Dermis microvascular lymphatic vessel endothelial cell (primary cell): ENCODE measurements around the gene GJA1. TPM values are rescaled to one million over a fixed set of nuclear protein-coding genes. Genes with fewer than 3 reads are reported as not detected.
"Not testable (repeated sequence)": the region's sequence is repeated elsewhere in the genome, so short reads cannot be mapped to it uniquely, and the experiment has no call there.

Experiments
- DNase-seq, 2 donors: peaks; one replicate each; pipeline versions ENCODE4 v3.0.0 to v3.0.0-alpha.2; 2010; ENCODE audit warnings: low read depth in 2 of 2
- total RNA-seq: library from RNA; depleted of rRNA; stranded (reverse); fragments of >200 nt; gene quantifications from 2 replicates; pipeline ENCODE4 v1.2.1, GENCODE V29; 2014

Gene GJA1
- total RNA-seq, 1 donor from 2014 or later: 1,357 TPM

GRCh38 chr6:121436960-121437850 lies 1.8 kb downstream of the GJA1 start:
- peak in 1 of 2 donors; percentile 69 for DNase-seq

DNA sequence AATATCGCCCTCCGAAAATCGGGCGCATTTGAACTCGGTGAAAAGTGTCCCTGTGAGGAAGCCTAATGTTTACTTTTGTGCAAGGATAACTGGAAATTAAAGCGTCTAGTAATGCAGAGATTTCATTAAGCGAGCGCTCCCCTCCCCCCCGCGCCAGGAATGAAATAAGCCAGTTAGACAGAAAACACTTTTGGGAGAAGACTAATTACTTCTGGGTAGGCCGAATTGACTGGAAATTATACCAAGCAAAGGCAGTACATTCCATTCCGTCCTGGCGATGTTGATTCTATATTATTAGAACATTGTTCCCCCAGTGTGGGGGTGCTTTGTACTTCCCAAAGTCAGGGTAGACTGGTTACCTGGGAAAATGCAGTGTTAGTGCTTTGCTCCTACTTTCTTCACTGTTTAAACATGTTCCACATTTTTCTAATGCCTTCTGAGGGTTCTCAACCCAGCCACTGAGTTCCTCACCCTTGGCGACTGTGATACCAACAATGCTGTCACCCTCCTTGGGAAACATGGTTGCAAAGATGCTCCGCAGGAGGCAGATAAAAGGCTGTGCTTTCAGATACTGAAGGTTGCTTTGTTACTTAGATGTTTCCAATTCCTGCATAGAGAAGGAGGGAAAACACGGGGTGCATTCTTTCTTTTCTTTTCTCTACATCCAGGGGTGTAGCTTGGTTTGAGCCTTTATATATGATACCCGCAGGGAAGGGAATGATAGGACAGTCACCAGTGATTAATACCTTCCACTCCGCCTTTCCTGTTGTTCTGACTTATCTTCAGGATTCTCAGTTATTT lies 2.6 kb downstream of the GJA1 start:
- peak; percentile 78 to 82 for DNase-seq

GRCh38 chr6:121438869-121439268 lies 3.4 kb downstream of the GJA1 start:
- DNase-seq: no peak

GRCh38 chr6:121439475-121439874 lies 4.0 kb downstream of the GJA1 start:
- DNase-seq: no peak

DNA sequence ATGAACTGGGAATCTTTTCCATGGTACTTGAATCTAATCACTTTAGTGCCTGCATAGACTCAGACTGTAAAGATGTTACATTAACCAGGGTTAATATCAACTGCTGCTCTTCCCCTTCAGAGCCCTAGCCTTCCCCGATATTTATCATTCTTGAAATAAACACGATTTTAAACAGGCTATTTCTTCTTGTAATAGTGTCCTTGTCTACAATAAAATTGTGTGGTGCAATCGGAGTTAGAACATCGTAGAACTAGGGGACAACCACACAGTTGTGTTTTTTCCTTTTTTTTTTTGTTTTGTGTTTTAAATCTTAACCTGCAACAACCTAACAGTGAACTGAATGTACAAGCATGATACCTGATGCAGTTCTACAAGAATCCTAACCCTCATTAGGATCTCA lies 4.5 kb downstream of the GJA1 start:
- no peak for DNase-seq

DNA sequence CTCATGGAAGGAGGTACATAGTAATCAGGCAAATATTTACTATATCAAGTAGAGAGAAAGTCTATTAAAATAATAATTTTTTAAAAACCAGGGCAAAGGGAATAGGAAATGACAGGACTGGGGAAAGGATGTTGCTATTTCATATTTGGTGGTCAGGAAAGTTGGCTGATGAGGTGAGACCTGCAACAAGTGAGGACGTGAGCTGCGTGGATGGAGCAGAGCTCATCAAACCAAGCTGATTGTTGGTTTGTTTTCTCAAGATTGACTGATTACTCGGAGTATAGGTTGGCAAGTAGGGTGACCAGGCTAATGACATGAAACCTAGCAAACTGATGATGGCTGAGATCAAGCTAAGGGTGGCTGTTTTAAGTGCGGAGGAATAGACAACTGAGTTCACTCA lies 6.0 kb downstream of the GJA1 start:
- peak in 1 of 2 donors; percentile 48 for DNase-seq

DNA sequence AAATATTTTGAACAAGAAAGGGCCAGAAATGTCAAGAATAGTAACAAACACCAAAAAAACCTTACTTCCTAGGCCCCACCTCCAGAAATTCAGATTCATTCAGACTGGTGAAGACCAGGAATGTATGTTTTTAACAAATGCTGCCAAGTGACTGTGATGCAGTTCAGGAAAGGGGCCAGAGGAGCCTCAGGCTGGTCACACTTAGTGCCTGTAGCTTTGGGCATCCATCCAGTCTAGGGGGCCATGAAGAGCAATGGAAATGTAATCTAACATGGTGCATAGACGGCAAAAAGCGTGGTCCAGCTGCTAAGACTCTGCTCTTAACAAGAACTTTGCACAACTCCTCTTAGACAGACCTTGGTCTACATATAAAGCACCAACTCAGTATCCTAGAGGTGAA lies 7.1 kb downstream of the GJA1 start:
- peak in 1 of 2 donors; percentile 51 for DNase-seq

DNA sequence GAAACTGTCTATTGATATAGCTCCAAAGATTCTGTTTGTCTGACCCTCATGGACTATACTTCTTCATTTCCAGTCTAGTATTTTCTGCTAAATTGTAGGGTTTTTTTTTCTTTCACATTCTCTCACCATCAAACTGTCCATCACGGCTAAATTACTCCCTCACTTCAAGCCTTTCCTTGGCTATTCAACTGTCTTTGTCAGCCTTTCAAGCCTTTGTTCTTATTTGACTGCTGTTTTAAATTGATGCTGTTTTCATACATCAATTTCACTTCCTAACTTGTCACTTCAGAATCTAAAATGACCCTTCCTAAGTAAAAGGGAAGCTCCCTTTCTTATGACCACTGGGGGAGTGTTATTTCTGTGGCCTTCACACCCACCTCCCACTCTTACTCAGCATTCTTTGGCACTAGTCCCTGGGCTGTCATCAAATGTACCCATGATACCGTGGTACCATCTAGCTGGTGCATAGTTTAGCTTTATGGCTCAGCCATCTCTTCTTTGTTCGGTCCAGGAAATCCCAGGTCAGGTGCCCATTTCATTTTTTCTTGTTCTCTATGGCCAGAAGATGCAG lies 8.6 kb downstream of the GJA1 start:
- peak in 1 of 2 donors; percentile 70 for DNase-seq

DNA sequence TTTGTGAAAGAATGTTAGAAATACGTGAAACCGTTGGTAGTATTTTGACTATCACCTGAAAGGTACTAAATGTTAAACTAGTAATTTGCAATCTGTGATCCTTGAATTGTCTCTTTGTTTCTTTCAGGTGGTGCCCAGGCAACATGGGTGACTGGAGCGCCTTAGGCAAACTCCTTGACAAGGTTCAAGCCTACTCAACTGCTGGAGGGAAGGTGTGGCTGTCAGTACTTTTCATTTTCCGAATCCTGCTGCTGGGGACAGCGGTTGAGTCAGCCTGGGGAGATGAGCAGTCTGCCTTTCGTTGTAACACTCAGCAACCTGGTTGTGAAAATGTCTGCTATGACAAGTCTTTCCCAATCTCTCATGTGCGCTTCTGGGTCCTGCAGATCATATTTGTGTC lies 11.3 kb downstream of the GJA1 start:
- DNase-seq: not testable (repeated sequence)

GRCh38 chr6:121447746-121448145 lies 12.3 kb downstream of the GJA1 start:
- not testable (repeated sequence) for DNase-seq

DNA sequence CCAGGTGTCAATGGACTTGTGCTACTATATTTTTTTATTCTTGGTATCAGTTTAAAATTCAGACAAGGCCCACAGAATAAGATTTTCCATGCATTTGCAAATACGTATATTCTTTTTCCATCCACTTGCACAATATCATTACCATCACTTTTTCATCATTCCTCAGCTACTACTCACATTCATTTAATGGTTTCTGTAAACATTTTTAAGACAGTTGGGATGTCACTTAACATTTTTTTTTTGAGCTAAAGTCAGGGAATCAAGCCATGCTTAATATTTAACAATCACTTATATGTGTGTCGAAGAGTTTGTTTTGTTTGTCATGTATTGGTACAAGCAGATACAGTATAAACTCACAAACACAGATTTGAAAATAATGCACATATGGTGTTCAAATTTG lies 13.1 kb downstream of the GJA1 start:
- not testable (repeated sequence) for DNase-seq

GRCh38 chr6:121449331-121449730 lies 13.9 kb downstream of the GJA1 start:
- DNase-seq: no peak

DNA sequence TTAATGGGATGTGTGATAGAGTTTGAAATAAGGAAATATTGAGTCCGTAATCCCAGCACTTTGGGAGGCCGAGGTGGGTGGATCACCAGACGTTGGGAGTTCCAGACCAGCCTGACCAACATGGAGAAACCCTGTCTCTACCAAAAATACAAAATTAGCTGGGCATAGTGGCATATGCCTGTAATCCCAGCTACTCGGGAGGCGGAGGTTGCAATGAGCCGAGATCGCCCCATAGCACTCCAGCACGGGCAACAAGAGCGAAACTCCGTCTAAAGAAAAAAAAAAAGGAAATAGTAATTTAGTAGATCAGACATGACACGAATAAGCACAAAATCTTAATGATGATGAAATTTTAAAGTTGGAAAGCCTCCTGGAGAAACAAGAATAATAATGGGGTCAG lies 14.8 kb downstream of the GJA1 start:
- DNase-seq: no peak

GRCh38 chr6:121451250-121451649 lies 15.8 kb downstream of the GJA1 start:
- peak in 1 of 2 donors; percentile 47 for DNase-seq

DNA sequence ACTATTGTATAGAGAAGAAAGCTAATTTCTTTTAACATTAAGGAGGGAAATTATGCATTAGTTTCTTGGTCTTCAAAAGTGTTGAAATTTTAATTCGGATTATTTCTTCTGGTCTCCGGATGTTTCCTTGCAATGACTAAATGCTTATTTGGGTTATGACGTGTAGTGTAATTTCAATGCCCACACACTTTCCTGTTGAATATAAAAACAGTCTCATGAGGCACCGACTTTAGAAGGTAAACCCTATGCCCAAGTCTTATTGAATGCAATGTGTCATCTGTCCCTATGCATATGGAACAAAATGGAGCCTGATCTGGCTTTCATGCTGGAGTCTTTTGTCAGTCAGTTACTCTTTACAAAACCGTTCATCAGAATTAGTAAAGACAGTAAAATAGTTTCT lies 17.7 kb downstream of the GJA1 start:
- DNase-seq: peak in 1 of 2 donors; percentile 68

- no peak for DNase-seq
Measured at GRCh38 chr6:121460170-121460569, 24.7 kb downstream of the GJA1 start.

DNA sequence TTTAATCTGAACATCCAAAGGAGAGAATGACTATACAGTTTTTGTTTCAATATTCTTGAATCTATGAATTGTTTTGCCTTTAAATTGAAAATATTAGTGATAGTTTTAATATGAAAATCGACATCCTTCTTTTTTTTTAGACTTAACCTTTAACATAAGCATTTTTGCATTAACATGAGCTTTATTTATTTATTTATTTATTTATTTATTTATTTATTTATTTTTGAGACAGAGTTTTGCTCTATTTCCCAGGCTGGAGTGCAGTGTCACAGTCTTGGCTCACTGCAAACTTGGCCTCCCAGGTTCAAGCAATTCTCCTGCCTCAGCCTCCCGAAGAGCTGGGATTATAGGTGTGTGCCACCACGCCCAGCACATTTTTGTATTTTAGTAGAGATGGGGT lies 27.6 kb downstream of the GJA1 start:
- no peak for DNase-seq

GRCh38 chr6:121465101-121465500 lies 29.7 kb downstream of the GJA1 start:
- DNase-seq: no peak

DNA sequence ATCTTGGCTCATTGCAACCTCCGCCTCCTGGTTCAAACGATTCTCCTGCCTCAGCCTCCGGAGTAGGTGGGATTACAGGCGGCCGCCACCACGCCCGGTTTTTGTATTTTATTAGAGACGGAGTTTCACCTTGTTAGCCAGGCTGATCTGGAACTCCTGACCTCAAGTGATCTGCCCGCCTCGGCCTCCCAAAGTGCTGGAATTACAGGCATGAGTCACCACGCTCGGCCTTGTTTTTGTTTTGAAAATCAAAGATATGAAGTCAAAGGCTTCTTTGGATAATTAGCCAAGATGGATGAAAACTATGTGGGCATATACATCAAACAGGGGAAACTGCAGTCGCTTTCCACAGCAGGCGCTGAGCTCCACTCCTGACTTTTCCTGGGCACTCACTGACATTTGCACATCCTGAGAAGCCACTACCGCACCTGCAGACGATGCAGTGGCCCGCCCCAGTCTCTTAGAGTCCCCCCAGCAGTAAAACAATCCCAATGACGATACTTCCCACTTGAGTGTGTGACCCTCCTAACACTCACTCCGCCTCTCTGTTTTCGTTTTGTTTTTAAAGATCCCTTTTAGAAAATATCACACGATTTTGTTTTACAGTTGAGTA lies 44.1 kb downstream of the GJA1 start:
- DNase-seq: no peak

- DNase-seq: no peak
Measured at GRCh38 chr6:121480099-121480713, 44.8 kb downstream of the GJA1 start.

DNA sequence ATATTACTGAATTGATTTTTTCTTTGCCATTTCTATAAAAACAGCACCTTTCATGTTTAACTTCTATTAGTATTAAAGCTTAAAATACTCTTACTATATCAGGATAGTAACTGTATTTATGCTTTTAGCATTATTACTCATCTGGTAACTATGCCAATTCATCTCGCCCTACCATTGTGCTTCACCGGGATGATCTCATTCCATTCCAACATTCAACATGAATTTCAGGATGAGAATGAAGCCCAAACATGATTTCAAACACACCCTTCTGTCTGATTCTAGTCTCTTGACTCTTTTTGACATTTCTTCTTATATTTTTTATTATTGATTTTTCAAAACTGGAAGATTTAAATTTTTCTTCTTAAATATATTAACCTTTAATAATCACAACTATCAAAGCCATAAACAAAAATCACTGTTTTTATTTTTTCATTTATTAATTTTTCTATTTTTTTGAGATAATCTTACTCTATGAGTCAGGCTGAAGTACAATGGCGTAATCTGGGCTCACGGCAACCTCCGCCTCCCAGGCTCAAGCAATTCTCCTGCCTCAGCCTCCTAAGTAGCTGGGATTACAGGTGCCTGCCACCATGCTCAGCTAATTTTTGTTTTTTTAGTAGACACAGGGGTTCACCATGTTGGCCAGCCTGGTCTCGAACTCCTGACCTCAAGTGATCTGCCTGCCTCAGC lies 46.7 kb downstream of the GJA1 start:
- DNase-seq: peak; percentile 88 to 92
